Skeletal muscle tissue (tissue), 4 donors: Measurements from ENCODE around the gene KIF13A. TPM values are rescaled to one million over a fixed set of nuclear protein-coding genes. Genes with fewer than 3 reads are reported as not detected.
A peak's percentile ranks its signal among the peaks of the same experiment; 100 is the strongest.
"Not testable (repeated sequence)": the region's sequence is repeated elsewhere in the genome, so short reads cannot be mapped to it uniquely, and the experiment has no call there.

Experiments used
- H3K27ac ChIP-seq: one replicate; pipeline ENCODE4 v1.7.0; 2013; ENCODE audit warnings: mild to moderate bottlenecking, low read depth, low read length, inconsistent platforms
- H3K27me3 ChIP-seq, 3 donors: one replicate each; pipeline ENCODE4 v1.7.0; 2013; ENCODE audit warnings: low read length in 3 of 3; ENCODE audit not compliant: control insufficient read depth in 3 of 3, insufficient read depth in 3 of 3
- H3K36me3 ChIP-seq, 3 donors: one replicate each; pipeline ENCODE4 v1.7.0; 2013; ENCODE audit warnings: low read length in 3 of 3; ENCODE audit not compliant: control insufficient read depth in 3 of 3, insufficient read depth in 3 of 3
- H3K4me1 ChIP-seq, 3 donors: one replicate each; pipeline ENCODE4 v1.7.0; 2013; ENCODE audit warnings: low read length in 3 of 3, mild to moderate bottlenecking in 3 of 3; ENCODE audit not compliant: control insufficient read depth in 3 of 3, insufficient read depth in 3 of 3
- H3K4me3 ChIP-seq, 3 donors: one replicate each; pipeline ENCODE4 v1.7.0; 2013; ENCODE audit warnings: low read length in 3 of 3
- H3K9ac ChIP-seq, 3 donors: one replicate each; pipeline ENCODE4 v1.7.0; 2013; ENCODE audit warnings: low read length in 3 of 3, mild to moderate bottlenecking in 3 of 3, moderate library complexity in 2 of 3, low read depth in 1 of 3
- H3K9me3 ChIP-seq, 3 donors: one replicate each; pipeline ENCODE4 v1.7.0; 2013; ENCODE audit warnings: low read length in 3 of 3; ENCODE audit not compliant: control insufficient read depth in 3 of 3
- total RNA-seq: library from RNA; depleted of rRNA; stranded (reverse); fragments of >200 nt; gene quantifications from one replicate; pipeline ENCODE4 v1.2.3, GENCODE V29; 2014
- donor health status: Osteomylitis.

Gene KIF13A
- total RNA-seq, 1 donor from 2014 or later: 44.9 TPM

DNA sequence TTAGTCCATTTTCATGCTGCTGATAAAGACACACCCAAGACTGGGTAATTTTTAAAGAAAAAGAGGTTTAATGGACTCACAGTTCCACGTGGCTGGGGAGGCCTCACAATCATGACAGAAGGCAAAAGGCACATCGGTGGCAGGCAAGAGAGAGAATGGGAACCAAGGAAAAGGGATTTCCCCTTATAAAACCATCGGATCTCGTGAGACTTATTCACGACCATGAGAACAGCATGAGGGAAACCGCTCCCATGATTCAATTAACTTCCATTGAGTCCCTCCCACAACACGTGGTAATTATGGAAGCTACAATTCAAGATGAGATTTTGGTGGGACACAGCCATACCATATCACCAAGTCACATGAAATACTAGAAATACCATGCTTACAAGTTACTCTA, 142.5 kb downstream of the KIF13A start:
- H3K4me3 ChIP-seq, H3K9me3 ChIP-seq, H3K27me3 ChIP-seq, H3K4me1 ChIP-seq, H3K9ac ChIP-seq, H3K27ac ChIP-seq: not testable (repeated sequence)
- peaks cover 10 to 35% (median 31%) of the 10 kb centered on the region in 3 donors for H3K36me3 ChIP-seq

GRCh38 chr6:17842934-17843821, 144.3 kb downstream of the KIF13A start:
- H3K36me3 ChIP-seq: peaks cover 5 to 20% (median 19%) of the 10 kb centered on the region in 3 donors
- H3K27me3 ChIP-seq: no peaks in the 10 kb centered on the region
- no peak overlapping the region for H3K9ac ChIP-seq
- no peaks in the 10 kb centered on the region for H3K4me1 ChIP-seq
- no peak overlapping the region for H3K27ac ChIP-seq
- H3K4me3 ChIP-seq: no peak overlapping the region
- no peaks in the 10 kb centered on the region for H3K9me3 ChIP-seq

DNA sequence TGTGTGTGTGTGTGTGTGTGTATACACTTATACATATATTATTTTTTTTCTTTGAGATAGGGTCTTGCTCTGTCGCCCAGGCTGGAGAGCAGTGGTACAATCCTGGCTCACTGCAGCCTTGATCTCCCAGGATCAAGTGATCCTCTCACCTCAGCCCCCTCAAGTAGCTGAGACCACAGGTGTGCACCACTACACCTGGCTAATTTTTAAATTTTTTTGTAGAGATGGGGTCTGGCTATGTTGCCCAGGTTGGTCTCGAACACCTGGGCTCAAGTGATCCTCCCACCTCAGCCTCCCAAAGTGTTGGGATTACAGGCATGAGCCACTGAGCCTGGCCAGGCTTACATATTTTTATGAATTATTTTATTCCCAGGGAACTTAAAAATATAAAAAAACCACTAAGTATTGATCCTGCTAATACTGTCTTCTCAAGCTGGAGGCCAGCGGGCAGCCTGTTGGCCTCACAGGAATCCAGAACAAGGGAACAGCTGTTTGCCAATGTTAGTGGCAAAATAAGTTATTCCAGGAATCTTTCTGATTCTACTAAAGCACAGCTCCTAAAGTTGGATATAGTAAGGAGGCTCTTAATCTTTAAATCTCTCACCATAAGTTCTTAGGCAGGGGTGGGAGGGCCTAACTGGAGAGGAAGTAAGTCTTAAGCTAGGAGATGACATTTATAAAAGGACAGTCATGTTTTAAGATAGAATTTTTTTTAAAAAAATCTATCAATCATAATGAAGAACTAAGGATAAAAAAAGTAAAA, 145.2 kb downstream of the KIF13A start:
- Histone ChIP-seq H3K36me3 (peaks cover 5 to 23% (median 19%) of the 10 kb centered on the region in 3 donors), H3K9ac (no peak overlapping the region), H3K4me1 (no peaks in the 10 kb centered on the region), H3K27ac (no peak overlapping the region), H3K4me3 (no peak overlapping the region), H3K27me3 (no peaks in the 10 kb centered on the region), H3K9me3 (no peaks in the 10 kb centered on the region)

DNA sequence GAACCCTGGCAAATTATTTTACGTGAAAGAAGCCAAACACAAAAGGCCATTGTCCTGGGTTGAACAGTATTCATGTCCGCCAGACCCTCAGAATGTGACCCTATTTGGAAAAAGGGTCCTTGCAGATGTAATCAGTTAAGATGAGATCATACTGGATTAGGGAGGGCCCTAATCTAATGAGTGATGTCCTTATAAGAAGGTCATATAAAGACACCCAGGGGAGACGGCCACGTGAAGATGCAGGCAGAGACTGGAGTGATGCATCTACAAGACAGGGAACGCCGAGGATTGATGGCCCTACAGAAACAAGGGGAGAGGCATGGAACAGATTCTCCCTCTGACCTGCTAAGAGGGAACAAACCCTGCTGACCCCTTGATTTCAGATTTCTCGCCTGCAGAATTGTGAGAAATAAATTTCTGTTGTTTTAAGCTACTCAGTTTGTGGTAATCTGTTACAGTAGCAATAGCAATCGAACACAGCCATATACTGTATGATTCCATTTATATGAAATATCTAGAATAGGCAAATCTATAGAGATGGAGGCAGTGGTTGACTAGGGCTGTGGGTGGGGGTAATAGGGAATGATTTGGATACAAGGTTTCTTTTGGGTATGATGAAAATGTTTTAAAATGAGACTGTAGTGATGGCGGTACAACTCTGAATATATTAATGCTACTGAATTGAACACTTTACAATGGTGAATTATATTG, 147.8 kb downstream of the KIF13A start:
- peaks cover 9 to 28% (median 24%) of the 10 kb centered on the region in 3 donors for H3K36me3 ChIP-seq
- H3K9me3 ChIP-seq: no peaks in the 10 kb centered on the region
- no peaks in the 10 kb centered on the region for H3K27me3 ChIP-seq
- H3K4me3 ChIP-seq: no peak overlapping the region
- no peak overlapping the region for H3K9ac ChIP-seq
- no peak overlapping the region for H3K27ac ChIP-seq
- H3K4me1 ChIP-seq: no peaks in the 10 kb centered on the region

DNA sequence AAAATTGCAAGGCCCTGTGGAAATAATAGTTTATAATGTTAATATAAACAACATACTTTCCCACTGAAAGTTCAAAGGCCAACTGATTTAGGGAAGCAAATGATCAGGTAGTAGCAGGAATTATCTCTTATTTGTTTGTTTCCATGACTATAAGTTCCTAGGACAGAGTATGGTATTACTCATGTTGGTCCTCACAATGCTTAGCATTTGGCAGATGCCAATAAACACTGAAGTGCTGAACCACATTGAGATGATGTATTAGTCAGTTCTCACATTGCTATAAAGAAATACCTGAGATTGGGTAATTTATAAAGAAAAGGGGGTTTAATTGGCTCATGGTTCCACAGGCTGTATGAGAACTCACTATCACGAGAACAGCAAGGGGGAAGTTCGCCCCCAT, 151.1 kb downstream of the KIF13A start:
- Histone ChIP-seq H3K36me3 (peaks cover 11 to 22% (median 20%) of the 10 kb centered on the region in 3 donors), H3K9ac (no peak overlapping the region), H3K4me3 (no peak overlapping the region), H3K27me3 (no peaks in the 10 kb centered on the region), H3K4me1 (peaks cover 2 to 4% (median 3%) of the 10 kb centered on the region in 3 donors), H3K9me3 (no peaks in the 10 kb centered on the region), H3K27ac (no peak overlapping the region)

DNA sequence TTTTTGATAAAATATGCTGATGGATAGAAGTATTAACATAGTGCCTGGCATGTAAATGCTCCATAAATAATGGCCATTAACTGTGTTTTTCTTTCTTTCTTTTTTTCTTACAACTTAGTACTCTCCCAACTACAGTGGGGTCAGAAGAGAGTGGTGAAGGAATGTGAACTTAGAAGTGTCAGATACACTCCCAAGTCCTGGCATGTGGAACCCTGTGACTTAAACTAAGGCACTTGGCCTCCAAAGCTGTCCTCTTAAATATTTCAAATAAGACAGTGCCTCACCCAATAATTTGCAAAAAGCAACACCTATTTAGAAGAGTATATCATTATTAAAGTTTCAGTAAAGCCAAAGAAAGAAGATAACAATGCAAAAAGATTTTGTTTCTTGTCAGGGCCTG, 151.7 kb downstream of the KIF13A start:
- Histone ChIP-seq H3K36me3 (peaks cover 11 to 27% (median 24%) of the 10 kb centered on the region in 3 donors), H3K27ac (no peak overlapping the region), H3K9ac (no peak overlapping the region), H3K27me3 (no peaks in the 10 kb centered on the region), H3K4me3 (no peak overlapping the region), H3K4me1 (peaks cover 6 to 9% (median 7%) of the 10 kb centered on the region in 3 donors), H3K9me3 (no peaks in the 10 kb centered on the region)

- H3K9ac ChIP-seq: no peak overlapping the region
- no peaks in the 10 kb centered on the region for H3K27me3 ChIP-seq
- no peaks in the 10 kb centered on the region for H3K9me3 ChIP-seq
- H3K36me3 ChIP-seq: peaks cover 29 to 55% (median 48%) of the 10 kb centered on the region in 3 donors
- H3K4me3 ChIP-seq: no peak overlapping the region
- peak overlapping the region; percentile 8 for H3K27ac ChIP-seq
- H3K4me1 ChIP-seq: peaks cover 6 to 10% (median 7%) of the 10 kb centered on the region in 3 donors
Observed at GRCh38 chr6:17831135-17831534, 156.3 kb downstream of the KIF13A start.

DNA sequence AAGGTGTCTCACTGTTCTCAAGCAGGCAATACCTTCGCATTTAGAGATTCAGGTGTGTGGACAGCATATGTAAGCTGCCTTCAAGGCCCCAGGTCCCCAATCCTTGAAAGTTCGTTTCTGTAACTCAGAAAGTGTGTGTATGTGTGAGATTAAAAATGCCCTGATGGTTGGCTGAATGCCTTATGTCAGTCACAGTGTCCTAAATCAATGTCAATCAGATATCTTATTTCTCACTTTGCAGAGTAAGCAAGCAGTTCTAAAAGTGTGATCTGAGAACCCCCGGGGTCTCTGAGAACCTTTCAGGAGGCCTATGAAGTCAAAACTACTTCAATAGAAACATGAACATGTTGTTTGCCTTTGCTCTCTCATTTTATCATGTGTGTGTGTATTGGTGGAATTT, 157.5 kb downstream of the KIF13A start:
- Histone ChIP-seq H3K9ac (no peak overlapping the region), H3K36me3 (peaks cover 33 to 60% (median 55%) of the 10 kb centered on the region in 3 donors), H3K27me3 (no peaks in the 10 kb centered on the region), H3K4me3 (no peak overlapping the region), H3K4me1 (peaks cover 6 to 10% (median 7%) of the 10 kb centered on the region in 3 donors), H3K9me3 (no peaks in the 10 kb centered on the region), H3K27ac (no peak overlapping the region)

DNA sequence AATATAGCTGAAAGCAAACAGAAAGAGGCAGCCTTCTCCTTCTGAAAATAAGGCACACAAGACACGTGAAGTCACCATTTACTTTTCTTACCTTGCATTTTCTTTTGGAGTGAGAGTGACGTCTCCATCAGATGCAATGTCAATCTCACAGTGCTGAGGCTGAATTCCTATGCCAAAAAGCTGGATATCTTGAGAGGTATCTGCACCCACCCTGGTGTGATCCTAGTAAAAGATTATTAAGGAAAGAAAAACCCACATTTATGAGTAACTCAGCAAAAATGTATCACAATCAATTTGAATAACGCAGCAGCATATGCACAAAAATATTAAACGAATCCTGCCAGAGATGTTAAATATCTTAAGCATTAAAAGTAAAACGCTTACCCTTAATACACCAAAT, 159.3 kb downstream of the KIF13A start:
- no peak overlapping the region for H3K4me3 ChIP-seq
- no peak overlapping the region for H3K9ac ChIP-seq
- H3K27ac ChIP-seq: no peak overlapping the region
- H3K9me3 ChIP-seq: no peaks in the 10 kb centered on the region
- H3K36me3 ChIP-seq: peaks cover 36 to 65% (median 55%) of the 10 kb centered on the region in 3 donors
- peaks cover 6 to 10% (median 7%) of the 10 kb centered on the region in 3 donors for H3K4me1 ChIP-seq
- H3K27me3 ChIP-seq: no peaks in the 10 kb centered on the region
